Measurements from ENCODE around the gene RAB33A. TPM values are rescaled to one million over a fixed set of nuclear protein-coding genes. Genes with fewer than 3 reads are reported as not detected.
"Not testable (repeated sequence)": the region's sequence is repeated elsewhere in the genome, so short reads cannot be mapped to it uniquely, and the experiment has no call there.

Gene RAB33A
- total RNA-seq, 1 experiment from 2014 or later: 0.16 TPM

- not testable (repeated sequence) for DNase-seq (ENCODE audit: low read depth)
Measured at GRCh38 chrX:130231184-130231583, 59.4 kb downstream of the RAB33A start.

Other genes starting within 250 kb of the RAB33A start
- gene BCORL1, start 189.3 kb upstream of the RAB33A start, total RNA-seq (2014; rRNA removed; shearing (Covaris generic)): 1.2 and 1.6 TPM in 2 replicates
- gene ELF4, start 61.5 kb upstream of the RAB33A start, total RNA-seq (2014; rRNA removed; shearing (Covaris generic)): 13.1 and 18.2 TPM in 2 replicates
- 27.0 and 28.3 TPM in 2 replicates for gene AIFM1, start 6.1 kb upstream of the RAB33A start, total RNA-seq (2014; rRNA removed; shearing (Covaris generic))
- gene ZNF280C, start 96.9 kb downstream of the RAB33A start, total RNA-seq (2014; rRNA removed; shearing (Covaris generic)): 5.6 and 7.5 TPM in 2 replicates
- gene SLC25A14, start 168.0 kb downstream of the RAB33A start, total RNA-seq (2014; rRNA removed; shearing (Covaris generic)): 8.4 and 9.6 TPM in 2 replicates
- not detected in 2 replicates for gene GPR119, start 213.7 kb downstream of the RAB33A start, total RNA-seq (2014; rRNA removed; shearing (Covaris generic))
- gene RBMX2, start 230.0 kb downstream of the RAB33A start, total RNA-seq (2014; rRNA removed; shearing (Covaris generic)): 21.7 and 25.4 TPM in 2 replicates

Measured in HT1080 (cell line).